Measurements from ENCODE around the gene AGRP. TPM values are rescaled to one million over a fixed set of nuclear protein-coding genes. Genes with fewer than 3 reads are reported as not detected.

Gene AGRP, protein sequence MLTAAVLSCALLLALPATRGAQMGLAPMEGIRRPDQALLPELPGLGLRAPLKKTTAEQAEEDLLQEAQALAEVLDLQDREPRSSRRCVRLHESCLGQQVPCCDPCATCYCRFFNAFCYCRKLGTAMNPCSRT
- total RNA-seq = not detected in 2 replicates

DNA sequence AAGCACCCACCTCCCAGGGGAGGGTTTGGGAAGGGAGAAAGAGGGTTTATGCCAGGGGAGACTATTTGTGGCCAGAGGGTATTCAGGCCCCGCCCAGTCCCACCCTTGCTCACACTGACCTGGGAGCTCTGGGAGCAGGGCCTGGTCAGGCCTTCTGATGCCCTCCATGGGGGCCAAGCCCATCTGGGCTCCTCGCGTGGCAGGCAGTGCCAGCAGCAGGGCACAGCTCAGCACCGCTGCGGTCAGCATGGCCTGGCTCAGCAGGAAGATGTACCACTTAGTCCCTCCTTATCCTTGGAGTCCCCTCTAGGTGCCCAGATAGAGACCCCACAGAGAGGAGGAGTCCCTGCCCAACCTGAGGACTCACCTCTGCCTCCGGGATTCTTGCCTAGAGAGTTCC is at the start of gene AGRP:
TSS of gene AGRP (minus strand) at position 398 of the 400 bp plus-strand sequence. CDS start at position 249, 149 bp downstream.

DNA sequence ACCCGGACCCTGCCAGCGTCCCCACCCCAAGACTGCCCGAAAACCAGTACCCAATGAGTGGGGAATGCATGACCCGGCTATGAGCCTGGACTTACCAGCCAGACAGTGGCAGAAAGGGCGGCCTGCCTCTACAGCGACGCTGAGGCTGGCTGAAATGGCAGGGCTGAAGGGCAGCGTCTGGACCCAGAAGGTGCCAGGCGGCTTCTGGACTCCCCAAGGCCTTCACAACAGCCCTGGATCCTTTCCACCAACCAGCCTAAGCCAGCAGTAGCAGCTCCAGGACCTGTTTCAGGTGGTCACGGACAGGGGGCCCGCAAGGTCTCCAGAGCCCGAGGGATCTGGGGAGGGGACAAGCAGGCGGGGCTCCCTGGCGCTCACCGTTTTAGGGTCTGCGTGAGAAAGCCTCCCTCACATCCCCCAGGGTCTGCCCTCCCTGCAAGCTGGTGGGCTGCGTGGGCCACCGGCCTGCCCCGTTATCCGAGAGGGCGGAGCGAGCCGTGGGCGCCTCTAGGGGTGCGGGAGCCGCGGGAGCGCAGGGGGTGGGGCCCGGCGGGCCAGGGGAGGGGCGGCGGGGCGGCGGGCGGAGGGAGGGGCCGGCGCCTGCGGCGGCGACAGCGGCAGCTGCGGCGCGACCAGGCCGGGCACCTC is 45.0 kb upstream of the AGRP start, which contains the start of gene RIPOR1:
TSS of gene RIPOR1 (plus strand) at position 608 of the 648 bp plus-strand sequence. CDS start 9,618 bp downstream, outside the sequence.

DNA sequence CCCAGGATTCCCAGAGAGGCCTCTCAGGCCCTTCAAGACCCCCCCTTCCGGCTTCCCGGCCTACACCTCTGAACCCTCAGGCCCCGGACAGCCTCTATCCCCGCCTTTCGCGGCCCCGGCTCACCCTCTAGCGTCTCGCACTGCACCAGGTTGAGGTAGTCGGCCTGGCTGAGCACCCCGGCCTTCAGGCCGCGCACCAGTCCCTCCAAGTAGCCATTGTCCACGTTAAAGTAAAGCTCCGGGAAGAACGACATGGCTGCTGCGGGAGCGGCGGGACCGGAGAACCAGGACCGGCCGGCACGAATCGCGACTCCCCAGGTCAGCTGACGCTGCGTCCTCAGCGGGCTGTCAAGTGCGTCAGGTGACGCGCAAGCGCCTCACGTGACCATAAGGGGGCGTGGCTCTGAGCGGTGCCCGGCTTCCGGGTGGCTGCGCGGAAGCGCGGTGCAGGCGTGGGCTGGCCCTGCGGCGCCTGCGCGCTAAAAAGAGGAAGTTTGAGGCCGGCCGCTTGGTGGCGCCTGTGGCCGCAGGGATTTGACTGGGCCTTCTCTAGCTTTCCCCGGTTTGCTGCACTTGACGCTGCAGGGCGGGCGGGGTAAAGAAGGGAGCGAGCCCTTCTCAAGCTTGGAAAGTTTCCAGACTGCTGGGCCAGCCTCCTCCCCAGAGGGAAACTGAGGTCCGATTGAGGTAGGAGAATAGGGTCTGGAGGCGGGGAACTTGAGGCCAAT is 2.4 kb downstream of the AGRP start, which contains the start of gene ATP6V0D1:
TSS of gene ATP6V0D1 (minus strand) at position 325 of the 728 bp plus-strand sequence. CDS start at position 254, 71 bp downstream.

Other genes starting within 250 kb of the AGRP start
- 5.0 and 5.3 TPM in 2 replicates for gene FHOD1, start 236.1 kb downstream of the AGRP start, total RNA-seq
- 0.83 and 0.85 TPM in 2 replicates for gene SLC9A5, start 234.6 kb downstream of the AGRP start, total RNA-seq
- gene PLEKHG4, start 204.0 kb downstream of the AGRP start, total RNA-seq = 5.6 and 7.7 TPM in 2 replicates
- under 0.01 and 0.14 TPM in 2 replicates for gene KCTD19, start 156.8 kb downstream of the AGRP start, total RNA-seq
- gene LRRC36, start 156.7 kb downstream of the AGRP start, total RNA-seq = 0.14 TPM in 1 of 2 replicates, not detected in the other
- gene TPPP3, start 90.0 kb downstream of the AGRP start, total RNA-seq = 0.92 and 1.00 TPM in 2 replicates
- gene ZDHHC1, start 67.1 kb downstream of the AGRP start, total RNA-seq = 5.3 and 6.5 TPM in 2 replicates
- not detected in 2 replicates for gene HSD11B2, start 52.4 kb downstream of the AGRP start, total RNA-seq
- 94.4 and 95.9 TPM in 2 replicates for gene ATP6V0D1, start 2.4 kb downstream of the AGRP start, total RNA-seq
- 14.1 and 25.0 TPM in 2 replicates for gene RIPOR1, start 45.3 kb upstream of the AGRP start, total RNA-seq
- 12.7 and 15.7 TPM in 2 replicates for gene CTCF, start 79.0 kb upstream of the AGRP start, total RNA-seq
- gene CARMIL2, start 161.6 kb upstream of the AGRP start, total RNA-seq = 0.14 and 0.28 TPM in 2 replicates
- gene ACD, start 176.7 kb upstream of the AGRP start, total RNA-seq = 8.2 and 9.5 TPM in 2 replicates
- gene PARD6A, start 177.4 kb upstream of the AGRP start, total RNA-seq = 0.43 and 0.65 TPM in 2 replicates
- gene ENKD1, start 183.2 kb upstream of the AGRP start, total RNA-seq = 15.5 and 16.6 TPM in 2 replicates
- gene C16orf86, start 183.3 kb upstream of the AGRP start, total RNA-seq = 5.7 and 6.0 TPM in 2 replicates
- 9.1 and 13.9 TPM in 2 replicates for gene GFOD2, start 235.8 kb upstream of the AGRP start, total RNA-seq

All from smooth muscle cell of bladder (primary cell).